Retina (tissue), 1 donor: ENCODE measurements around the gene CRYBA4.

Source experiments
- DNase-seq: peaks from one replicate; pipeline ENCODE4 v3.0.0-alpha.2; 2016

The CRYBA4 gene

GRCh38 chr22:26663374-26663923 is 41.7 kb downstream of the CRYBA4 start:
- DNase-seq, result no peak

GRCh38 chr22:26665813-26666231 is 44.1 kb downstream of the CRYBA4 start:
- DNase-seq, result no peak

- no peak for DNase-seq
Observed at GRCh38 chr22:26667140-26667539, 45.4 kb downstream of the CRYBA4 start.

DNA sequence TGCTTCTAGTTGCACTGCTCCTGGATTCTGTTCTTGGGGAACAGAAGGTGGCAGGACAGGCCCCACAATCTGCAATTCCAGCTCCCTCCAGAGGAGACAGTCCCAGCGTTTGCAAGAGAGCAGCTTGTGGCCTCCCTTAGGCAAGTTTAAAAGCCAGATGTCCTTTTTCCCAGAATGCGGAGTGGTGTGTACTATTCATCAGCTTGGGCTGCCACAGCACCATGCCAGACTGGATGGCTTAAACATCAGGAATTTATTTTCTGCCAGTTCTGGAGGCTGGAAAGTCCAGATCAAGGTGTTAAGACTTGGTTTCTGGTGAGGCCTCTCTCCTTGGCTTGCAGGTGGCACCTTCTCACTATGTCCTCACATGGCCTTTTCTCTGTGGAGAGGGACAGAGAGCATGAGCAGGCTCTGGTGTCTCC is 47.3 kb downstream of the CRYBA4 start:
- peak; percentile 47 for DNase-seq

GRCh38 chr22:26670459-26670858 is 48.7 kb downstream of the CRYBA4 start:
- no peak for DNase-seq

DNA sequence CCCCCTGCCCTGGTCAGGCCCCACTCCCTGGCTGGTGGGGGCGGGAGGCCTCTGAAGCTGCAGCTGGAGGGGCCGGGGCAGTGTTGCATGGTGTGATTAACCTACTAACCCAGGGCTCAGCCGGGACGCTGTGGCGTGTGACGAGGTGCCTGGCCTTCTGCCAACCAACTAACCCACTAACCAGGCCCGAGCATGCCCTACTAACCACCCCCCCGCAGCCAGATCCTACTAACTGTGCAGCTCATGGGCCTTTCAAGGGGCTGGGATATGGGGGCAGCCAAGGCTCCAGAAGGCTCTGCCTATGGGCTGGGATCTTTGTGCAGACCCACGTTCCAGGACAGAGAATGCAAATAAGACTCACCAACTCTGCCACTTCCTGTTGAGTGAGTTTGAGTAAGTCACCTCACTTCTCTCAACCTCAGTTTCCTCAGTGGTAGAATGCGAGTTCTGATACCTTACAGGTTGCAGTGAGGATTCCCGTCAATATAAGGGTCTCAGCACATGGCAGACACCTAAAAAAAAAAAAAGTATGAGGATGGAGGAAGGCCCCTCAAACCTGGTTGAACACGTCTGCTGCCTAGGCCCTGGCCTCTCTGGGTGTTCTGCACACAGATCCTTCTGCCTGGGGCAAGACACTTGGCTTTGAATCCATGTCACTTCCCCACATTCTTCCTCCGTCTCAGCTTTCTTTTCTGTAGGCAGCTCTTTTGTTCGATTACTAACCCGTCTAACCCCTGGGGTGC is 49.7 kb downstream of the CRYBA4 start:
- DNase-seq, result no peak

GRCh38 chr22:26672060-26672471 is 50.3 kb downstream of the CRYBA4 start:
- DNase-seq, result no peak

GRCh38 chr22:26672590-26673468 is 51.1 kb downstream of the CRYBA4 start:
- DNase-seq, result peak; percentile 94

DNA sequence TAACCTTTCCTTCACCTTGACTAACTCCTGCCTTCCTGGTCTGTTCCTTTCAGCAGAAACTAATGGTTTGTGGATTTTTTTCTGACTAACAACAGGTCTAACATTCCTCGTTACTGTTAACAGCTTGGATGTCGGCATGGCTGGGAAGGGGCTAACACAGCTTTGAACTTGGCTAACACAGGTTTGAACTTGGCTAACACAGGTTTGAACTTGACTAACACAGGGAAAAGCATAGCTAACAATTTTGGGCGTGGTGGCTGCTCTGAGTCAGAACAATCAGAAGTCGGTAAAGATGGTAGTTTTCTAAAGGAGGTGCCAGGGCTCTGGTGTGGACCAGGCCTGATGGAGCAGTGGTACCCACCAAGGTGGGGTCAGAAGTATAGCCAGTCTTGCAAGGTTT is 51.7 kb downstream of the CRYBA4 start:
- DNase-seq, result no peak

DNA sequence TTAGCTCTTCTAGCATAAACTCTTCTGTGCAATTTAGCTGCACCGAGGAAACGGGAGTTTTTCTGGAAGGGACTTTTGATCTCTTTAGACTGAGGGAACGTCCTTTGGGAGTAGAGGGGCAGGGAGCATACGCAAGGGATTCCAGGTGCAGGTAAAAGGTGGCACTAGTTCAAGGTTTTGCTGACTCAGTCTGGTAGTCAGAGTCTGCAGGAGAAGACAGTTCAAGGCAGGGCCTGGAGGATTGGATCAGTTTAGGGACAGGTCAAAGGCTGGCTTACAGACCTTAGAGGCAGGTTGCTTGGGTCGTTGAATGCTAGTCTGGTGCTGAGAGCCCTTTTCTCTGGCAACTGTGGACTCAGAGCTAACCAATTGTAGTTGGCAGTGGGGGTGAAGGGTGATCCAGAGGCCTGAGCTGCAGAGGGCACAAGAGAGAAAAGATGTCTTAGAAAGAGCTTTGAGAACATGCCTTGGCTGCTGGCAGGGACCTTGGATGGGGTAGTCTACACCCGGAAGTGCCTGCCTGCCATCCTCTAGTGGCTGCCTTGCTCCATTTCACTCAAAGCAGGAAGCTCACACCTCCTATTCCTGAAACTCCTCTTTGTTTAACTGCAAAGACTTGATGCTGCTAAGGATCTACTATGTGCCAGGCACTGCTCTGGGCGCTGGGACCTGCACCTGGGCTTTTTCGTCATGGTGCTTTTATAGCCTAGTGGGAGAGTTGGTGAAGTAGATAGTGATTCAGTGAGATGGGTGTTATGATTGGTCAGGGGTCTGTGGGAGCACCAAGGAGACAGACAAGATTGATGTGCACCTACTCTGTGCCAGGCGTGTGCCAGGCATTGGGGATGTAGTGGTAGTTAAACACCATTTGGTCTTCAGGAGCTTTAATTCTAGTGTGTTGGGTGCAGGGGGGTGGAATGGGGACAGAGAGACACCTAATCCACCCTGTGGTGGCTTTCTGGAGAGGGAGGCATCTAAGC is 52.7 kb downstream of the CRYBA4 start:
- no peak for DNase-seq

DNA sequence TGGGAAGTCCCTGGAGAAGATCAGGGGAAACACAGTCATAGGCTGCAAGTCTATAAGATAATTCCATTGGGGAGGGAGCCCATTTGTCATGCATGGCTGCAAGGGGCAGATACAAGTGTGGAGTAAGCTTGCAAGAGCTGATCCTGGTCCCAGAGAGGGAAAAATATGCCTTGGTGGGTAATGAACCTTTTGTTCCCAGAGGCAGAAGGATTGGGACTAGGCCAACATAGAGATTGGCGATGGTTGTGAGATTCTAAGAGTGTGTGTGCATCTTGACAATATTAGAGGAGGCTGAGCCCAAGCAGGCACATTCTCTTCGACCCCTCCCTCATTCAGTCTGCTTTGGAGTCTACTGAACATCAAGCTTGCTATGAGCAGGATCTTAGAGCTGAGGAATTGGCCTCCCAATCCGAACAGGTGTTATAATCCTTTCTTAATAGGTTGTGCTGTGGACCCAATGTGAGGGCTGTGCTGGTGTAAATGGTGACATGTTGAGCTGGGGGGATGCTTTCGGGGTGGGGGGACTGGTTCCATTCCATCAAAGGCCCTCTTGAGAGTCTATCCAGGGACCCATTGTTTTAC is 54.0 kb downstream of the CRYBA4 start:
- peak; percentile 56 for DNase-seq

DNA sequence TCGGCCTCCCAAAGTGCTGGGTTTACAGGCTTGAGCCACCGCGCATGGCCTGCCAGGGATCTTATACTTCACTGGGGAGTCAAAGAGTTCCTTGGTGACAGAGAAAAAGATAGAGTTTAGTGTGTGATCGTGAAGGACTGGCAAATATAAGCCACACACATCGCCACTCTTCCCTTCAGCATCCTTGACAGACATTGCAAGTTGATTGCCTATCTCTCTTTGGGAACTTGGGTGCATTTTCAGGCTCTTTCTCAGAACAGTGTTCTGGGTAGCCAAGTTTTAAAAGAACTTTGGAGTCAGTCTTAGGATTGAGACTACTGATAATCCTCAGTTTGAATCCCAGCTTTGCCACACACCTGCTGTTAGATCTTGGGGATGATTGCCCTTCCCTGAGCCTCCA is 55.5 kb downstream of the CRYBA4 start:
- DNase-seq, result no peak

DNA sequence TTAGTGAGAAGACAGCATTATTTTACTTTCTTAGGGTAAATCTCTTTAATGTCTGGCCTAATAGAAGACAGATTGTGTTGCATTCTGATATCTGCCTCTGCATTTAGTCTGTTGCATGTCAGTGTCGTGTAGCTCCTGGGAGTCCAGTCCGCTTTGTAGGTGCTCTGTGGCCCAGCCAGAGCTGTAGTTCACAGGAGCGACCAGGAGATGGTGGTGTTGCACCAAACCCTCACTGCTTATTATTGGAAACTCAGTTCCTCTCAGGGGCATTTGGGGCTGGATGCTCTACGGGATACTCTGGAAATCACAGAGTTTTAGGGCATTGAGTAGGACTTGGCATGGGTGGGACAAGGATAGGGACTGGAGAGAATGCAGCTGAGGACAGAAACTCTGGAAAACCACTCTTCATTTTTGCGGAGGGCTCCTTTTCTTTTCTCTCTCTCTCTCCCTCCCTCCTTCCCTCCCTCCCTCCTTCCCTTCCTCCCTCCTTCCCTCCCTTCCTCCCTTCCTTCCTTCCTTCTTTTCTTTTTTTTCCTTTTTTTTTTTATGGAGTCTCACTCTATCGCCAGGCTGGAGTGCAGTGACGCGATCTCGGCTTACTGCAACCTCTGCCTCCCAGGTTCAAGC is 57.4 kb downstream of the CRYBA4 start:
- DNase-seq, result peak; percentile 90
